Upper lobe of right lung (tissue), 1 donor: ENCODE measurements around the gene HSD17B8. TPM values are rescaled to one million over a fixed set of nuclear protein-coding genes. Genes with fewer than 3 reads are reported as not detected.

Experiments
- ATAC-seq: fragments of 200-7000 bp; cut with Tn5 transposase; one replicate; pipeline ENCODE4 v1.9.1; 2020; ENCODE audit warnings: mild to moderate bottlenecking, moderate library complexity
- DNase-seq: peaks from one replicate; pipeline ENCODE4 v3.0.0-alpha.2; 2020
- H3K27ac ChIP-seq: fragments of 200-600 bp; one replicate; pipeline ENCODE4 v1.8.0; 2022
- H3K27me3 ChIP-seq: fragments of 200-600 bp; one replicate; pipeline ENCODE4 v1.8.0; 2022; ENCODE audit warnings: mild to moderate bottlenecking
- H3K36me3 ChIP-seq: fragments of 200-600 bp; one replicate; pipeline ENCODE4 v1.8.0; 2022
- H3K4me1 ChIP-seq: fragments of 200-600 bp; one replicate; pipeline ENCODE4 v1.8.0; 2022
- H3K4me3 ChIP-seq: fragments of 200-600 bp; one replicate; pipeline ENCODE4 v1.8.0; 2022; ENCODE audit warnings: mild to moderate bottlenecking
- H3K9me3 ChIP-seq: fragments of 200-600 bp; one replicate; pipeline ENCODE4 v1.8.0; 2022
- intact Hi-C: fragments of 100-400 bp; cut with DNase I; formaldehyde crosslinking; loops from one replicate; pipeline ENCODE4 v1.11.0; 2022
- microRNA-seq: library from miRNA; unstranded; fragments of <30 nt; microRNA quantifications from one replicate; pipeline ENCODE4 v1.2.0, GENCODE V29; 2020; ENCODE audit warnings: borderline microRNAs expressed
- total RNA-seq: library from RNA; stranded (reverse); fragmentation: NEBNext Ultra II Directional; extraction: Animal tissue kit (Norgen Biotek cat#: 25700); gene quantifications from one replicate; pipeline ENCODE4 v1.2.1, GENCODE V29; 2021
- TF ChIP-seq, protein P1 (sequence below): fragments of 200-600 bp; IDR thresholded peaks from one replicate; pipeline ENCODE4 v1.8.0; 2022; ENCODE audit warnings: antibody characterized with exemption
- donor health status: DM: no; HTN: yes; CAD: no; lungs with severe emphysema.

HSD17B8 gene
- total RNA-seq, 1 donor from 2014 or later, result 14.7 TPM

DNA sequence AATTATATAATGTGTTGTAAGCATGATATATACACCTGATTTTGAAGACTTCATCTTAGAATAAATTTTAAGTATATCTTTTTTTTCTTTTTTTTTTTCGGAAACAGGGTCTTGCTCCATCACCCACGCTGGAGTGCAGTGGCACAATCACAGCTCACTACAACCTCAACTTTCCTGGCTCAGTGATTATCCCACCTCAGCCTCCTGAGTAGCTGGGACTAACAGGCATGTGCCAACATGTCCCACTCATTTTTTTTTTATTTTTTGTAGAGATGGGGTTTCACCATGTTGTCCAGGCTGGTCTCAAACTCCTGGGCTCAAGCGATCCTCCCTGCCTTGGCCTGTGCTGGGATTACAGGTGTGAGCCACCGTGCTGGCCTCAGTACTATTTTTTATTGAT lies 50.1 kb downstream of the HSD17B8 start:
- TF ChIP-seq, protein P1, sequence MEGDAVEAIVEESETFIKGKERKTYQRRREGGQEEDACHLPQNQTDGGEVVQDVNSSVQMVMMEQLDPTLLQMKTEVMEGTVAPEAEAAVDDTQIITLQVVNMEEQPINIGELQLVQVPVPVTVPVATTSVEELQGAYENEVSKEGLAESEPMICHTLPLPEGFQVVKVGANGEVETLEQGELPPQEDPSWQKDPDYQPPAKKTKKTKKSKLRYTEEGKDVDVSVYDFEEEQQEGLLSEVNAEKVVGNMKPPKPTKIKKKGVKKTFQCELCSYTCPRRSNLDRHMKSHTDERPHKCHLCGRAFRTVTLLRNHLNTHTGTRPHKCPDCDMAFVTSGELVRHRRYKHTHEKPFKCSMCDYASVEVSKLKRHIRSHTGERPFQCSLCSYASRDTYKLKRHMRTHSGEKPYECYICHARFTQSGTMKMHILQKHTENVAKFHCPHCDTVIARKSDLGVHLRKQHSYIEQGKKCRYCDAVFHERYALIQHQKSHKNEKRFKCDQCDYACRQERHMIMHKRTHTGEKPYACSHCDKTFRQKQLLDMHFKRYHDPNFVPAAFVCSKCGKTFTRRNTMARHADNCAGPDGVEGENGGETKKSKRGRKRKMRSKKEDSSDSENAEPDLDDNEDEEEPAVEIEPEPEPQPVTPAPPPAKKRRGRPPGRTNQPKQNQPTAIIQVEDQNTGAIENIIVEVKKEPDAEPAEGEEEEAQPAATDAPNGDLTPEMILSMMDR, result no peak
- Histone ChIP-seq H3K27me3 (no peaks in the 10 kb centered on the region), H3K4me3 (no peak overlapping the region), H3K36me3 (peaks cover 47% of the 10 kb centered on the region), H3K4me1 (peaks cover 16% of the 10 kb centered on the region), H3K9me3 (no peaks in the 10 kb centered on the region), H3K27ac (no peak overlapping the region)
- DNase-seq (no peak), ATAC-seq (no peak)
- intact Hi-C loops, result no loop called here

Small RNAs within 50 kb of the gene (microRNA-seq; reads per million reads assigned to microRNA genes)
- 1.5 reads per million for gene MIR219A1

Other genes with a start within 250 kb of the HSD17B8 start
- 155 TPM for gene BRD2, start 236.1 kb upstream of the HSD17B8 start, total RNA-seq
- gene HLA-DOA, start 195.1 kb upstream of the HSD17B8 start, total RNA-seq, result 25.2 TPM
- gene HLA-DPA1, start 131.0 kb upstream of the HSD17B8 start, total RNA-seq, result 491 TPM
- 385 TPM for gene HLA-DPB1, start 128.7 kb upstream of the HSD17B8 start, total RNA-seq
- gene COL11A2, start 12.2 kb upstream of the HSD17B8 start, total RNA-seq, result 1.2 TPM
- gene RXRB, start 4.0 kb upstream of the HSD17B8 start, total RNA-seq, result 46.6 TPM
- gene SLC39A7, start 3.8 kb upstream of the HSD17B8 start, total RNA-seq, result 89.1 TPM
- gene RING1, start 3.8 kb downstream of the HSD17B8 start, total RNA-seq, result 42.0 TPM
- 47.5 TPM for gene VPS52, start 67.2 kb downstream of the HSD17B8 start, total RNA-seq
- 1,687 TPM for gene RPS18, start 67.4 kb downstream of the HSD17B8 start, total RNA-seq
- 16.8 TPM for gene B3GALT4, start 72.5 kb downstream of the HSD17B8 start, total RNA-seq
- 37.0 TPM for gene WDR46, start 84.6 kb downstream of the HSD17B8 start, total RNA-seq
- 39.3 TPM for gene PFDN6, start 84.9 kb downstream of the HSD17B8 start, total RNA-seq
- gene RGL2, start 94.3 kb downstream of the HSD17B8 start, total RNA-seq, result 114 TPM
- 191 TPM for gene TAPBP, start 109.4 kb downstream of the HSD17B8 start, total RNA-seq
- gene ZBTB22, start 113.1 kb downstream of the HSD17B8 start, total RNA-seq, result 26.2 TPM
- gene DAXX, start 118.3 kb downstream of the HSD17B8 start, total RNA-seq, result 35.0 TPM
- 2.3 TPM for gene KIFC1, start 187.2 kb downstream of the HSD17B8 start, total RNA-seq
- 74.3 TPM for gene PHF1, start 206.4 kb downstream of the HSD17B8 start, total RNA-seq
- gene CUTA, start 213.5 kb downstream of the HSD17B8 start, total RNA-seq, result 144 TPM
- gene SYNGAP1, start 215.4 kb downstream of the HSD17B8 start, total RNA-seq, result 23.0 TPM
- 5.8 TPM for gene ZBTB9, start 249.9 kb downstream of the HSD17B8 start, total RNA-seq